ENCODE measurements around the gene SYT1. TPM values are rescaled to one million over a fixed set of nuclear protein-coding genes. Genes with fewer than 3 reads are reported as not detected.

SYT1 gene
- total and polyA plus RNA-seq, 2 donors (not counting 1 experiment from before 2014, with no cell fraction given): 0.60 to 1.3 TPM

- H3K4me3 Mint-ChIP-seq: no peak overlapping the region
- no peak for TF ChIP-seq EZH2 (IDR thresholded peaks at IDR 0.05; ENCODE audit: borderline replicate concordance, insufficient read depth, low read depth, low read length, poor library complexity, severe bottlenecking)
- TF ChIP-seq, protein P1, sequence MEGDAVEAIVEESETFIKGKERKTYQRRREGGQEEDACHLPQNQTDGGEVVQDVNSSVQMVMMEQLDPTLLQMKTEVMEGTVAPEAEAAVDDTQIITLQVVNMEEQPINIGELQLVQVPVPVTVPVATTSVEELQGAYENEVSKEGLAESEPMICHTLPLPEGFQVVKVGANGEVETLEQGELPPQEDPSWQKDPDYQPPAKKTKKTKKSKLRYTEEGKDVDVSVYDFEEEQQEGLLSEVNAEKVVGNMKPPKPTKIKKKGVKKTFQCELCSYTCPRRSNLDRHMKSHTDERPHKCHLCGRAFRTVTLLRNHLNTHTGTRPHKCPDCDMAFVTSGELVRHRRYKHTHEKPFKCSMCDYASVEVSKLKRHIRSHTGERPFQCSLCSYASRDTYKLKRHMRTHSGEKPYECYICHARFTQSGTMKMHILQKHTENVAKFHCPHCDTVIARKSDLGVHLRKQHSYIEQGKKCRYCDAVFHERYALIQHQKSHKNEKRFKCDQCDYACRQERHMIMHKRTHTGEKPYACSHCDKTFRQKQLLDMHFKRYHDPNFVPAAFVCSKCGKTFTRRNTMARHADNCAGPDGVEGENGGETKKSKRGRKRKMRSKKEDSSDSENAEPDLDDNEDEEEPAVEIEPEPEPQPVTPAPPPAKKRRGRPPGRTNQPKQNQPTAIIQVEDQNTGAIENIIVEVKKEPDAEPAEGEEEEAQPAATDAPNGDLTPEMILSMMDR (IDR thresholded peaks at IDR 0.05): no peak
- no peak overlapping the region for H2AFZ ChIP-seq (ENCODE audit: insufficient read depth, low read depth, low read length, poor library complexity, severe bottlenecking)
- H3K9ac ChIP-seq (ENCODE audit: low read length): no peak overlapping the region
- WGBS (ENCODE audit: insufficient coverage): 97% methylated on average over 5 of the region's 9 CpGs
- no peaks in the 10 kb centered on the region for H3K36me3 ChIP-seq (replicated peaks in 1 of 2; ENCODE audit: control extremely low read depth in 1 of 2, control insufficient read depth in 1 of 2, extremely low read depth in 1 of 2, insufficient read depth in 2 of 2, low read length in 1 of 2)
- no peak overlapping the region for H3K27ac Mint-ChIP-seq
- no peak overlapping the region for H3K4me3 ChIP-seq (ENCODE audit: control extremely low read depth in 1 of 5, extremely low read depth in 1 of 5, insufficient read depth in 1 of 5, low read depth in 2 of 5, low read length in 4 of 5)
- no peak overlapping the region for H3K27ac ChIP-seq (ENCODE audit: low read length in 2 of 2)
- H3K4me2 ChIP-seq (replicated peaks; ENCODE audit: low read depth, low read length, poor library complexity, severe bottlenecking): no peak overlapping the region
- H3K27me3 ChIP-seq (replicated peaks in 1 of 4; ENCODE audit: control extremely low read depth in 1 of 4, control insufficient read depth in 3 of 4, insufficient read depth in 4 of 4, low read length in 3 of 4): no peaks in the 10 kb centered on the region
- ATAC-seq (ENCODE audit: low read depth) (no peak), DNase-seq (no peak)
- no peaks in the 10 kb centered on the region for H3K27me3 Mint-ChIP-seq
- H3K9me3 ChIP-seq (ENCODE audit: control extremely low read depth in 1 of 3, control insufficient read depth in 2 of 3, insufficient read depth in 1 of 3, low read length in 2 of 3): no peaks in the 10 kb centered on the region
- ChIA-PET POLR2A (no interaction called here), CTCF (no interaction called here)
- intact Hi-C loops (cut with micrococcal nuclease): no loop called here
- no peaks in the 10 kb centered on the region for H3K79me2 ChIP-seq (ENCODE audit: control insufficient read depth, insufficient read depth, low read length)
- H3K4me1 Mint-ChIP-seq: no peaks in the 10 kb centered on the region
- no peaks in the 10 kb centered on the region for H3K9me3 Mint-ChIP-seq (ENCODE audit: insufficient read depth)
- H4K20me1 ChIP-seq (ENCODE audit: control insufficient read depth, insufficient read depth, low read length, poor library complexity, severe bottlenecking): no peaks in the 10 kb centered on the region
- H3K4me1 ChIP-seq (ENCODE audit: control insufficient read depth in 2 of 2, insufficient read depth in 2 of 2, low read length in 2 of 2): no peaks in the 10 kb centered on the region
These were observed 129.7 kb downstream of the SYT1 start for GRCh38 chr12:78994168-78994791.

- H3K27ac ChIP-seq (ENCODE audit: low read length in 2 of 2): no peak overlapping the region
- no peaks in the 10 kb centered on the region for H3K9me3 ChIP-seq (ENCODE audit: control extremely low read depth in 1 of 3, control insufficient read depth in 2 of 3, insufficient read depth in 1 of 3, low read length in 2 of 3)
- H3K27me3 Mint-ChIP-seq: no peaks in the 10 kb centered on the region
- no CpG with 5 or more reads among the region's 1 CpG for WGBS (ENCODE audit: insufficient coverage)
- no peak overlapping the region for H3K4me3 ChIP-seq (ENCODE audit: control extremely low read depth in 1 of 5, extremely low read depth in 1 of 5, insufficient read depth in 1 of 5, low read depth in 2 of 5, low read length in 4 of 5)
- no peaks in the 10 kb centered on the region for H3K9me3 Mint-ChIP-seq (ENCODE audit: insufficient read depth)
- TF ChIP-seq, protein P1 (IDR thresholded peaks at IDR 0.05): no peak
- no peak for TF ChIP-seq EZH2 (IDR thresholded peaks at IDR 0.05; ENCODE audit: borderline replicate concordance, insufficient read depth, low read depth, low read length, poor library complexity, severe bottlenecking)
- no peaks in the 10 kb centered on the region for H3K36me3 ChIP-seq (replicated peaks in 1 of 2; ENCODE audit: control extremely low read depth in 1 of 2, control insufficient read depth in 1 of 2, extremely low read depth in 1 of 2, insufficient read depth in 2 of 2, low read length in 1 of 2)
- no peak overlapping the region for H3K9ac ChIP-seq (ENCODE audit: low read length)
- no peak overlapping the region for H2AFZ ChIP-seq (ENCODE audit: insufficient read depth, low read depth, low read length, poor library complexity, severe bottlenecking)
- H3K4me3 Mint-ChIP-seq: no peak overlapping the region
- no peak for ATAC-seq (ENCODE audit: low read depth)
- H3K4me1 Mint-ChIP-seq: no peaks in the 10 kb centered on the region
- H3K79me2 ChIP-seq (ENCODE audit: control insufficient read depth, insufficient read depth, low read length): no peaks in the 10 kb centered on the region
- H3K4me1 ChIP-seq (ENCODE audit: control insufficient read depth in 2 of 2, insufficient read depth in 2 of 2, low read length in 2 of 2): no peaks in the 10 kb centered on the region
- H3K4me2 ChIP-seq (replicated peaks; ENCODE audit: low read depth, low read length, poor library complexity, severe bottlenecking): no peak overlapping the region
- H4K20me1 ChIP-seq (ENCODE audit: control insufficient read depth, insufficient read depth, low read length, poor library complexity, severe bottlenecking): no peaks in the 10 kb centered on the region
- no peak overlapping the region for H3K27ac Mint-ChIP-seq
- ChIA-PET CTCF (no interaction called here), POLR2A (no interaction called here)
- intact Hi-C loops (cut with micrococcal nuclease): no loop called here
- DNase-seq: no peak
- H3K27me3 ChIP-seq (replicated peaks in 1 of 4; ENCODE audit: control extremely low read depth in 1 of 4, control insufficient read depth in 3 of 4, insufficient read depth in 4 of 4, low read length in 3 of 4): no peaks in the 10 kb centered on the region
These were observed 135.9 kb downstream of the SYT1 start for GRCh38 chr12:79000501-79000900.

All from B cell (primary cell).